GM23338 (cell line): ENCODE results near the gene FAU. TPM values are rescaled to one million over a fixed set of nuclear protein-coding genes. Genes with fewer than 3 reads are reported as not detected.

Source experiments
- ATAC-seq: fragments of 200-7000 bp; cut with Tn5 transposase; 3 replicates; pipeline ENCODE4 v1.9.1; 2020
- DNase-seq: peaks from one replicate; pipeline ENCODE4 v3.0.0-alpha.2; 2015; ENCODE audit warnings: low spot score
- H2AFZ ChIP-seq: fragments of 200-600 bp; sonication (generic); 2 replicates; pipeline ENCODE4 v1.8.0; 2016; ENCODE audit warnings: antibody characterized with exemption, mild to moderate bottlenecking, moderate library complexity
- H3F3A ChIP-seq: fragments of 200-600 bp; sonication (generic); replicated peaks from 2 replicates; pipeline ENCODE4 v1.8.0; 2017; ENCODE audit warnings: antibody characterized with exemption, mixed run types, low read depth
- H3K27ac ChIP-seq: fragments of 200-600 bp; sonication (generic); 2 replicates; pipeline ENCODE4 v1.6.1; 2016; ENCODE audit warnings: low read depth
- H3K27me3 ChIP-seq: fragments of 200-600 bp; sonication (generic); 2 replicates; pipeline ENCODE4 v1.8.0; 2016; ENCODE audit warnings: mild to moderate bottlenecking, mixed run types, moderate library complexity; ENCODE audit not compliant: insufficient read depth
- H3K36me3 ChIP-seq: fragments of 200-600 bp; sonication (generic); 2 replicates; pipeline ENCODE4 v1.8.0; 2016; ENCODE audit warnings: mild to moderate bottlenecking; ENCODE audit not compliant: insufficient read depth
- H3K4me1 ChIP-seq: fragments of 200-600 bp; sonication (generic); 2 replicates; pipeline ENCODE4 v1.8.0; 2016; ENCODE audit warnings: mild to moderate bottlenecking, moderate library complexity; ENCODE audit not compliant: insufficient read depth
- H3K4me2 ChIP-seq: fragments of 200-600 bp; sonication (generic); 2 replicates; pipeline ENCODE4 v1.7.1; 2017; ENCODE audit warnings: mixed run types
- H3K4me3 ChIP-seq: fragments of 200-600 bp; sonication (generic); 2 replicates; pipeline ENCODE4 v1.6.1; 2016; ENCODE audit warnings: mixed run types
- H3K79me2 ChIP-seq: fragments of 200-600 bp; sonication (generic); replicated peaks from 2 replicates; pipeline ENCODE4 v1.8.0; 2017; ENCODE audit warnings: mild to moderate bottlenecking; ENCODE audit not compliant: insufficient read depth
- H3K9me2 ChIP-seq: fragments of 200-600 bp; sonication (generic); 2 replicates; pipeline ENCODE4 v1.8.0; 2017; ENCODE audit not compliant: insufficient read depth
- H4K20me1 ChIP-seq: fragments of 200-600 bp; sonication (generic); replicated peaks from 2 replicates; pipeline ENCODE4 v1.8.0; 2017; ENCODE audit warnings: mild to moderate bottlenecking; ENCODE audit not compliant: insufficient read depth
- H3K27ac Mint-ChIP-seq: 2 replicates; pipeline ENCODE4 v1.8.0; 2020; ENCODE audit warnings: inconsistent platforms, mild to moderate bottlenecking, moderate library complexity, mixed read lengths
- H3K27me3 Mint-ChIP-seq: 3 replicates; pipeline ENCODE4 v1.8.0; 2022; ENCODE audit warnings: low read depth, mild to moderate bottlenecking, moderate library complexity, mixed read lengths, inconsistent platforms; ENCODE audit not compliant: insufficient read depth, poor library complexity
- H3K36me3 Mint-ChIP-seq: 3 replicates; pipeline ENCODE4 v1.8.0; 2021; ENCODE audit warnings: low read depth, mild to moderate bottlenecking, inconsistent platforms, moderate library complexity, mixed read lengths
- H3K4me1 Mint-ChIP-seq: 3 replicates; pipeline ENCODE4 v1.8.0; 2020; ENCODE audit warnings: mild to moderate bottlenecking, inconsistent platforms, mixed read lengths
- H3K4me3 Mint-ChIP-seq: 3 replicates; pipeline ENCODE4 v1.8.0; 2021; ENCODE audit warnings: moderate library complexity, mild to moderate bottlenecking, inconsistent platforms, mixed read lengths
- H3K9me3 Mint-ChIP-seq: 3 replicates; pipeline ENCODE4 v1.8.0; 2020; ENCODE audit warnings: moderate library complexity, mild to moderate bottlenecking, inconsistent platforms, mixed read lengths
- CREB1 ChIP-seq: fragments of 250-450 bp; sonication (Bioruptor Pico); IDR thresholded peaks from 2 replicates; pipeline ENCODE4 v1.5.0; 2020; ENCODE audit warnings: low read depth, mild to moderate bottlenecking, moderate library complexity
- EZH2phosphoT487 ChIP-seq: fragments of 200-600 bp; sonication (generic); IDR thresholded peaks from one replicate; pipeline ENCODE4 v1.8.1; 2018; ENCODE audit warnings: antibody characterized with exemption; ENCODE audit not compliant: unreplicated experiment
- NANOG ChIP-seq: IDR thresholded peaks from 2 replicates; pipeline ENCODE4 v1.6.1; 2016; ENCODE audit warnings: antibody characterized with exemption, borderline replicate concordance
- POLR2AphosphoS5 ChIP-seq: IDR thresholded peaks from 2 replicates; pipeline ENCODE4 v1.6.1; 2016; ENCODE audit warnings: antibody characterized with exemption, low read depth
- STAT1 ChIP-seq: IDR thresholded peaks from one replicate; pipeline ENCODE4 v1.6.1; 2016; ENCODE audit warnings: antibody characterized with exemption; ENCODE audit not compliant: unreplicated experiment
- ZNF114 ChIP-seq: fragments of 250-450 bp; sonication (Bioruptor Pico); IDR thresholded peaks from 2 replicates; pipeline ENCODE4 v1.5.0; 2020; ENCODE audit warnings: mild to moderate bottlenecking, moderate library complexity
- ZNF331 ChIP-seq: fragments of 250-450 bp; sonication (Bioruptor Pico); IDR thresholded peaks from 2 replicates; pipeline ENCODE4 v1.5.0; 2020; ENCODE audit warnings: low read depth, mild to moderate bottlenecking, moderate library complexity
- polyA plus RNA-seq: library from polyadenylated mRNA; unstranded; fragments of >200 nt; fragmentation: Nextera tagmentation; extraction: Ambion mirVana; gene quantifications from 2 replicates; pipeline ENCODE4 v1.2.1, GENCODE V29; 2016
- total RNA-seq: library from RNA; depleted of rRNA; stranded (reverse); fragments of >200 nt; shearing (Covaris generic); gene quantifications from 2 replicates; pipeline ENCODE4 v1.2.3, GENCODE V29; 2014
- TF ChIP-seq, protein P1 (sequence below): IDR thresholded peaks from 2 replicates; pipeline ENCODE4 v1.6.1; 2016; ENCODE audit warnings: antibody characterized with exemption
- TF ChIP-seq, protein P2 (sequence below): IDR thresholded peaks from one replicate; pipeline ENCODE4 v1.6.1; 2018; ENCODE audit warnings: antibody characterized with exemption; ENCODE audit not compliant: unreplicated experiment

Gene FAU
- total and polyA plus RNA-seq, 2 experiments from 2014 or later, result 262 to 1,177 TPM

DNA sequence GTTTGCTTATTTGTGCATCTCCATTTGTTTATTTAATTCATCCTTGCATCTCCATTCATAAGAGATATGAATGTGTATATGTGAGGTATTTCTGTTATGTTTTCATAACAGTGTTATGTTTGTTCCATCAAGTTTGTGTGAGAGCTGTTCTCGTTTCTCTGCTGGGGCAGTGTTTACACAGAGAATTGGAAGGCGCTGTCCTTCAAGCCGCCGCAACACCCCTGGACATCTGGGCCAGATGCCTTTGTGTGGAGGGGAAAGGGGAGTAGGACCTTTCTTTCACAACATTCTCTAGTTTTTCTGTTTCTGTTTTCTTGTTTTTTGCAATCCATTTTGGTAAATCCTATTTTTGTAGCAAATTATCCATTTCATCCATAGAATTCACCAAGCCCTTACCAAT is 17.3 kb downstream of the FAU start (continued):
- TF ChIP-seq STAT1 (no peak), EZH2phosphoT487 (no peak)

DNA sequence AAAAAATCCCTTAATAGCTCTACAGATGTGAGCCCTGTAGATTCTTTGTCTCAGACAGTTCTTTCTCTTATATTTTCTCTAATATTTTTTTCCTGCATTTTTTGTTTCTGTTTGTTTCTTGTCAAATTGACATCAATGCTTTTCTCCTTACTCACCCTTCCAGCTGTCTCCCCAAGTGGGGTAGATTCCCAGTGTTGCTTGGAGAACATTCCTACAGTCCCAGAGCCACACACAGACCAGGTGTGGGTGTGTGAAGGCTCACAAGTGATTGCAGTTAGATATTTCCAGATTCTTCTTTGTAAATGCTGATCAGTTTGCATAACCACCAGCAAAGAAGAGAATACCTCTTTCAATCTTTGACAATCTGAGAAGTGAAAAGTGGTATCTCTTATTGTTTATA is 18.5 kb downstream of the FAU start:
- Mint-ChIP-seq H3K4me3 (no peak overlapping the region), H3K27ac (no peak overlapping the region), H3K27me3 (peaks cover 2% of the 10 kb centered on the region), H3K9me3 (no peaks in the 10 kb centered on the region; the same call in 1 of the 3 replicates), H3K36me3 (peaks cover 11% of the 10 kb centered on the region), H3K4me1 (no peaks in the 10 kb centered on the region; the same call in 2 of the 3 replicates)
- Histone ChIP-seq H3K9me2 (no peaks in the 10 kb centered on the region), H3F3A (no peaks in the 10 kb centered on the region), H3K27ac (no peak overlapping the region), H2AFZ (no peak overlapping the region), H3K79me2 (peaks cover 29% of the 10 kb centered on the region), H4K20me1 (peaks cover 2% of the 10 kb centered on the region; the same call in 1 of the 2 replicates), H3K27me3 (no peaks in the 10 kb centered on the region), H3K4me3 (no peak overlapping the region), H3K4me1 (no peaks in the 10 kb centered on the region; the same call in 1 of the 2 replicates), H3K4me2 (no peak overlapping the region), H3K36me3 (0 out of 2 replicates have a peak, but pooled peaks cover 7% of the 10 kb centered on the region)
- DNase-seq, result no peak
- no peak for TF ChIP-seq ZNF331 (CRISPR knock-in tag)
- TF ChIP-seq, protein P1, sequence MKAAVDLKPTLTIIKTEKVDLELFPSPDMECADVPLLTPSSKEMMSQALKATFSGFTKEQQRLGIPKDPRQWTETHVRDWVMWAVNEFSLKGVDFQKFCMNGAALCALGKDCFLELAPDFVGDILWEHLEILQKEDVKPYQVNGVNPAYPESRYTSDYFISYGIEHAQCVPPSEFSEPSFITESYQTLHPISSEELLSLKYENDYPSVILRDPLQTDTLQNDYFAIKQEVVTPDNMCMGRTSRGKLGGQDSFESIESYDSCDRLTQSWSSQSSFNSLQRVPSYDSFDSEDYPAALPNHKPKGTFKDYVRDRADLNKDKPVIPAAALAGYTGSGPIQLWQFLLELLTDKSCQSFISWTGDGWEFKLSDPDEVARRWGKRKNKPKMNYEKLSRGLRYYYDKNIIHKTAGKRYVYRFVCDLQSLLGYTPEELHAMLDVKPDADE, result no peak
- TF ChIP-seq CREB1 (CRISPR knock-in tag), result no peak
- TF ChIP-seq, protein P2, sequence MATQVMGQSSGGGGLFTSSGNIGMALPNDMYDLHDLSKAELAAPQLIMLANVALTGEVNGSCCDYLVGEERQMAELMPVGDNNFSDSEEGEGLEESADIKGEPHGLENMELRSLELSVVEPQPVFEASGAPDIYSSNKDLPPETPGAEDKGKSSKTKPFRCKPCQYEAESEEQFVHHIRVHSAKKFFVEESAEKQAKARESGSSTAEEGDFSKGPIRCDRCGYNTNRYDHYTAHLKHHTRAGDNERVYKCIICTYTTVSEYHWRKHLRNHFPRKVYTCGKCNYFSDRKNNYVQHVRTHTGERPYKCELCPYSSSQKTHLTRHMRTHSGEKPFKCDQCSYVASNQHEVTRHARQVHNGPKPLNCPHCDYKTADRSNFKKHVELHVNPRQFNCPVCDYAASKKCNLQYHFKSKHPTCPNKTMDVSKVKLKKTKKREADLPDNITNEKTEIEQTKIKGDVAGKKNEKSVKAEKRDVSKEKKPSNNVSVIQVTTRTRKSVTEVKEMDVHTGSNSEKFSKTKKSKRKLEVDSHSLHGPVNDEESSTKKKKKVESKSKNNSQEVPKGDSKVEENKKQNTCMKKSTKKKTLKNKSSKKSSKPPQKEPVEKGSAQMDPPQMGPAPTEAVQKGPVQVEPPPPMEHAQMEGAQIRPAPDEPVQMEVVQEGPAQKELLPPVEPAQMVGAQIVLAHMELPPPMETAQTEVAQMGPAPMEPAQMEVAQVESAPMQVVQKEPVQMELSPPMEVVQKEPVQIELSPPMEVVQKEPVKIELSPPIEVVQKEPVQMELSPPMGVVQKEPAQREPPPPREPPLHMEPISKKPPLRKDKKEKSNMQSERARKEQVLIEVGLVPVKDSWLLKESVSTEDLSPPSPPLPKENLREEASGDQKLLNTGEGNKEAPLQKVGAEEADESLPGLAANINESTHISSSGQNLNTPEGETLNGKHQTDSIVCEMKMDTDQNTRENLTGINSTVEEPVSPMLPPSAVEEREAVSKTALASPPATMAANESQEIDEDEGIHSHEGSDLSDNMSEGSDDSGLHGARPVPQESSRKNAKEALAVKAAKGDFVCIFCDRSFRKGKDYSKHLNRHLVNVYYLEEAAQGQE, result no peak
- TF ChIP-seq ZNF114, result no peak
- TF ChIP-seq POLR2AphosphoS5, result no peak
- TF ChIP-seq NANOG, result no peak
- ATAC-seq, result no peak
